Endothelial cell of umbilical vein (primary cell): ENCODE data around the gene GLRA2.

ENCODE experiments used
- EZH2 ChIP-seq: IDR thresholded peaks from 2 replicates; pipeline ENCODE4 v1.6.1; 2012; ENCODE audit warnings: borderline replicate concordance, low read depth, mild to moderate bottlenecking, moderate library complexity, low read length, inconsistent platforms; ENCODE audit not compliant: severe bottlenecking
- FOS ChIP-seq: IDR thresholded peaks from 2 replicates; pipeline ENCODE4 v1.6.1; 2011; ENCODE audit warnings: mild to moderate bottlenecking, low read length, moderate library complexity, borderline replicate concordance; ENCODE audit not compliant: insufficient read depth
- GATA2 ChIP-seq: IDR thresholded peaks from 2 replicates; pipeline ENCODE4 v1.7.0; 2011; ENCODE audit warnings: low read depth, mild to moderate bottlenecking, moderate library complexity, mixed read lengths, low read length; ENCODE audit not compliant: insufficient read length, insufficient read depth
- JUN ChIP-seq: IDR thresholded peaks from 2 replicates; pipeline ENCODE4 v1.6.1; 2011; ENCODE audit warnings: borderline replicate concordance, low read depth; ENCODE audit not compliant: insufficient read length, insufficient read depth
- MYC ChIP-seq: IDR thresholded peaks from one replicate; pipeline ENCODE4 v1.6.1; 2011; ENCODE audit warnings: mild to moderate bottlenecking, low read depth, low read length
- POLR2A ChIP-seq: IDR thresholded peaks from 2 replicates; pipeline ENCODE4 v1.6.1; 2012; ENCODE audit warnings: low read depth, mild to moderate bottlenecking, control low read depth, low read length
- POLR2AphosphoS5 ChIP-seq: IDR thresholded peaks from 2 replicates; pipeline ENCODE4 v1.6.1; 2012; ENCODE audit warnings: low read depth, mild to moderate bottlenecking, control low read depth, low read length, moderate library complexity; ENCODE audit not compliant: insufficient read depth
- TF ChIP-seq, protein P1 (sequence below), 2 donors: IDR thresholded peaks; 1 replicate in 1 of 2; 2 replicates in 1 of 2; pipeline ENCODE4 v1.5.1; 2011; ENCODE audit warnings: low read length in 2 of 2, mild to moderate bottlenecking in 2 of 2, moderate library complexity in 2 of 2, control low read depth in 1 of 2, inconsistent platforms in 1 of 2, low read depth in 1 of 2; ENCODE audit not compliant: insufficient read depth in 1 of 2; ENCODE audit errors: extremely low read depth in 1 of 2
- TF ChIP-seq, protein P2 (sequence below): IDR thresholded peaks from 2 replicates; pipeline ENCODE4 v1.6.1; 2011; ENCODE audit not compliant: insufficient read depth, insufficient read length

DNA sequence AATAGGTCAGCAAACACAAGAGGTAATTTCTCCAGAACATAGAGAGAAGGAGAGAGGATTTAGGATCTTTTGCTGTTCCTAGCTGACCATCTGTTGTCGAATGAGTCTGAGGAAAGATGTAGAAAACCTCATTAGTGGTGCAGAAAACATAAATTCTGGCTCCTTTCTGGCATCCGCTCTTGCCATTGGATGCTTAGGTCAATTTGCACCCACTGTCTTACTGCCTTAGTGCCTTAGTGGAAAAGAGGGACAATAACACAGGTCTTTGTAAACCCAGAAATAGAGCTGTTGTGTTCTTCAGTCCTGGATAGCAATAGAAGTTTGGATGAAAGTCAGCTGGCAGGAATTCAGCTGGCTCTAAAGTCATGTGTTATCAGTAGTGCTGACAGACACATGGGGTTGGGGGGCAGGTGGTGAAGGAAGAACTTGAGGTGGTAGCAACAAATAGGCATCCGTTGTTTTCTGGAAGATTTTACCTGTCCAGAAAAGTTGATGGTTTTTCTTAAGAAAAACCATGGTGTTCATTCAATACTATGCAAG lies 78.2 kb downstream of the GLRA2 start:
- TF ChIP-seq, protein P1, sequence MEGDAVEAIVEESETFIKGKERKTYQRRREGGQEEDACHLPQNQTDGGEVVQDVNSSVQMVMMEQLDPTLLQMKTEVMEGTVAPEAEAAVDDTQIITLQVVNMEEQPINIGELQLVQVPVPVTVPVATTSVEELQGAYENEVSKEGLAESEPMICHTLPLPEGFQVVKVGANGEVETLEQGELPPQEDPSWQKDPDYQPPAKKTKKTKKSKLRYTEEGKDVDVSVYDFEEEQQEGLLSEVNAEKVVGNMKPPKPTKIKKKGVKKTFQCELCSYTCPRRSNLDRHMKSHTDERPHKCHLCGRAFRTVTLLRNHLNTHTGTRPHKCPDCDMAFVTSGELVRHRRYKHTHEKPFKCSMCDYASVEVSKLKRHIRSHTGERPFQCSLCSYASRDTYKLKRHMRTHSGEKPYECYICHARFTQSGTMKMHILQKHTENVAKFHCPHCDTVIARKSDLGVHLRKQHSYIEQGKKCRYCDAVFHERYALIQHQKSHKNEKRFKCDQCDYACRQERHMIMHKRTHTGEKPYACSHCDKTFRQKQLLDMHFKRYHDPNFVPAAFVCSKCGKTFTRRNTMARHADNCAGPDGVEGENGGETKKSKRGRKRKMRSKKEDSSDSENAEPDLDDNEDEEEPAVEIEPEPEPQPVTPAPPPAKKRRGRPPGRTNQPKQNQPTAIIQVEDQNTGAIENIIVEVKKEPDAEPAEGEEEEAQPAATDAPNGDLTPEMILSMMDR (IDR thresholded peaks at IDR 0.05; ENCODE audit: extremely low read depth in 1 of 2, insufficient read depth in 1 of 2, low read depth in 1 of 2, low read length in 2 of 2) = no peak
- no peak for TF ChIP-seq FOS
- no peak for TF ChIP-seq JUN
- TF ChIP-seq EZH2 = no peak
- TF ChIP-seq POLR2A = no peak
- no peak for TF ChIP-seq POLR2AphosphoS5
- no peak for TF ChIP-seq GATA2
- TF ChIP-seq, protein P2, sequence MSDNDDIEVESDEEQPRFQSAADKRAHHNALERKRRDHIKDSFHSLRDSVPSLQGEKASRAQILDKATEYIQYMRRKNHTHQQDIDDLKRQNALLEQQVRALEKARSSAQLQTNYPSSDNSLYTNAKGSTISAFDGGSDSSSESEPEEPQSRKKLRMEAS = no peak
- TF ChIP-seq MYC = no peak
